Measurements from ENCODE around the gene DNM3.

DNA sequence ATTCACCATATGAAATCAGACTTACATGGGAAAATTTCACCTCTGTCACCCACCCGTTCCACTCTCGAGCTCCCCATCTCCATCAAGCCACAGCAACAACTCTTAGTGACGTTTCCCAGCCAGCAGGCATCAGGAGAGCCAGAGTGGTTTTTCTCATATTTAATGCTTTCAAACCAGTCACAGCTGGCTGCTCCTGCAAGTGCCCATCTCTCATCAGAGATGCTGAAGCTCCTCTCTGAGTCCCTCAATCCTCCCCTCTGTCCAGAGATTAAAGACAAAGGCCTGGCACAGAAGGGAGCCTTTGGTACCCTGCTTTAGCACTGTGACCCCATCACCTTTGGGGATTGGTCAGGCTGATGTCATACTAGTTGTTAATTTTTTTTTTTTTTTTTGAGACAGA, 277.3 kb downstream of the DNM3 start:
- TF ChIP-seq, protein P1, sequence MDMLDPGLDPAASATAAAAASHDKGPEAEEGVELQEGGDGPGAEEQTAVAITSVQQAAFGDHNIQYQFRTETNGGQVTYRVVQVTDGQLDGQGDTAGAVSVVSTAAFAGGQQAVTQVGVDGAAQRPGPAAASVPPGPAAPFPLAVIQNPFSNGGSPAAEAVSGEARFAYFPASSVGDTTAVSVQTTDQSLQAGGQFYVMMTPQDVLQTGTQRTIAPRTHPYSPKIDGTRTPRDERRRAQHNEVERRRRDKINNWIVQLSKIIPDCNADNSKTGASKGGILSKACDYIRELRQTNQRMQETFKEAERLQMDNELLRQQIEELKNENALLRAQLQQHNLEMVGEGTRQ (IDR thresholded peaks at IDR 0.05; ENCODE audit: borderline replicate concordance, low read depth, low read length): no peak
- TF ChIP-seq, protein P2, sequence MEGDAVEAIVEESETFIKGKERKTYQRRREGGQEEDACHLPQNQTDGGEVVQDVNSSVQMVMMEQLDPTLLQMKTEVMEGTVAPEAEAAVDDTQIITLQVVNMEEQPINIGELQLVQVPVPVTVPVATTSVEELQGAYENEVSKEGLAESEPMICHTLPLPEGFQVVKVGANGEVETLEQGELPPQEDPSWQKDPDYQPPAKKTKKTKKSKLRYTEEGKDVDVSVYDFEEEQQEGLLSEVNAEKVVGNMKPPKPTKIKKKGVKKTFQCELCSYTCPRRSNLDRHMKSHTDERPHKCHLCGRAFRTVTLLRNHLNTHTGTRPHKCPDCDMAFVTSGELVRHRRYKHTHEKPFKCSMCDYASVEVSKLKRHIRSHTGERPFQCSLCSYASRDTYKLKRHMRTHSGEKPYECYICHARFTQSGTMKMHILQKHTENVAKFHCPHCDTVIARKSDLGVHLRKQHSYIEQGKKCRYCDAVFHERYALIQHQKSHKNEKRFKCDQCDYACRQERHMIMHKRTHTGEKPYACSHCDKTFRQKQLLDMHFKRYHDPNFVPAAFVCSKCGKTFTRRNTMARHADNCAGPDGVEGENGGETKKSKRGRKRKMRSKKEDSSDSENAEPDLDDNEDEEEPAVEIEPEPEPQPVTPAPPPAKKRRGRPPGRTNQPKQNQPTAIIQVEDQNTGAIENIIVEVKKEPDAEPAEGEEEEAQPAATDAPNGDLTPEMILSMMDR (IDR thresholded peaks at IDR 0.05): no peak
- TF ChIP-seq TAF1 (IDR thresholded peaks at IDR 0.05; ENCODE audit: borderline replicate concordance, low read depth, low read length) (no peak), EP300 (IDR thresholded peaks at IDR 0.05; ENCODE audit: borderline replicate concordance in 1 of 2, low read depth in 1 of 2, low read length in 1 of 2) (no peak), EZH2phosphoT487 (IDR thresholded peaks at IDR 0.05; ENCODE audit: borderline replicate concordance, low read depth) (no peak)
- TF ChIP-seq, protein P3, sequence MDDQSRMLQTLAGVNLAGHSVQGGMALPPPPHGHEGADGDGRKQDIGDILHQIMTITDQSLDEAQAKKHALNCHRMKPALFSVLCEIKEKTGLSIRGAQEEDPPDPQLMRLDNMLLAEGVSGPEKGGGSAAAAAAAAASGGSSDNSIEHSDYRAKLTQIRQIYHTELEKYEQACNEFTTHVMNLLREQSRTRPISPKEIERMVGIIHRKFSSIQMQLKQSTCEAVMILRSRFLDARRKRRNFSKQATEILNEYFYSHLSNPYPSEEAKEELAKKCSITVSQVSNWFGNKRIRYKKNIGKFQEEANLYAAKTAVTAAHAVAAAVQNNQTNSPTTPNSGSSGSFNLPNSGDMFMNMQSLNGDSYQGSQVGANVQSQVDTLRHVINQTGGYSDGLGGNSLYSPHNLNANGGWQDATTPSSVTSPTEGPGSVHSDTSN (IDR thresholded peaks at IDR 0.05): no peak
